Neural crest cell (in vitro differentiated cells): ENCODE measurements around the gene COL20A1. TPM values are rescaled to one million over a fixed set of nuclear protein-coding genes. Genes with fewer than 3 reads are reported as not detected.

ENCODE experiments used
- DNase-seq: peaks from one replicate; pipeline ENCODE4 v3.0.0; 2021; ENCODE audit warnings: low read depth, mixed read lengths, low spot score
- H3K27ac Mint-ChIP-seq: one replicate; pipeline ENCODE4 v1.8.0; 2021; ENCODE audit warnings: mild to moderate bottlenecking, mixed read lengths; ENCODE audit not compliant: unreplicated experiment
- H3K27me3 Mint-ChIP-seq: 2 replicates; pipeline ENCODE4 v1.8.0; 2021; ENCODE audit warnings: low read depth, mild to moderate bottlenecking, mixed read lengths
- H3K36me3 Mint-ChIP-seq: 2 replicates; pipeline ENCODE4 v1.8.0; 2021; ENCODE audit warnings: low read depth, mild to moderate bottlenecking, mixed read lengths
- H3K4me1 Mint-ChIP-seq: 2 replicates; pipeline ENCODE4 v1.8.0; 2021; ENCODE audit warnings: mixed read lengths
- H3K4me3 Mint-ChIP-seq: one replicate; pipeline ENCODE4 v1.8.0; 2021; ENCODE audit warnings: mild to moderate bottlenecking, mixed read lengths
- H3K9me3 Mint-ChIP-seq: 2 replicates; pipeline ENCODE4 v1.8.0; 2021; ENCODE audit warnings: mixed read lengths
- microRNA-seq: library from miRNA; unstranded; fragments of <30 nt; microRNA quantifications from one replicate; pipeline ENCODE4, GENCODE V29; 2020
- total RNA-seq: library from RNA; stranded (reverse); gene quantifications from 2 replicates; pipeline ENCODE4 v1.2.1, GENCODE V29; 2021
- TF ChIP-seq, protein P1 (sequence below): fragments of 200-600 bp; sonication (generic); conservative IDR thresholded peaks from 2 replicates; pipeline ENCODE4 v1.5.0; 2021; ENCODE audit warnings: antibody characterized with exemption, mild to moderate bottlenecking

COL20A1 gene
- total RNA-seq, 1 donor from 2014 or later = 10.2 TPM

DNA sequence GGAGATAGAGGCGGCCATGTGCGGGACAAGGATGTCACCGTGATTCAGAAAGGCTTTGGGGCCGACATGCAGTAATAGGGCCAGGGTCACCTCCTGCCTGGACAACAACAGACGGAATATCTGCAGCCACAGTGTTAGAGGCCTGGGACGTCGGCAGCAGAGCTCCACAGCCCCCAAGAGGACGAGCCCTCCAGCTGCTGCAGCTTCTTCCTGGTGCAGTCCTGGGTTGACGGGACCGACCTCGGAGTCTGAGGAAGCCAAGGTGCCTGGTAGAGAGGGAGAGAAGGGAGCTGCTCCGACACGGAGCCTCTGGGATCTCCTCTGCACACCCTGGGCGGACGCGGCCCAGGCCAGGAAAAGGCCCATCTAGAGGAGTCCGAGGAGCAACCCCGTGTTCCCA is 91.3 kb downstream of the COL20A1 start:
- Mint-ChIP-seq H3K4me1 (peaks cover 3% of the 10 kb centered on the region), H3K9me3 (peaks cover 18% of the 10 kb centered on the region), H3K4me3 (no peak overlapping the region), H3K27ac (no peak overlapping the region), H3K27me3 (peaks cover 6% of the 10 kb centered on the region), H3K36me3 (peaks cover 9% of the 10 kb centered on the region)
- TF ChIP-seq, protein P1, sequence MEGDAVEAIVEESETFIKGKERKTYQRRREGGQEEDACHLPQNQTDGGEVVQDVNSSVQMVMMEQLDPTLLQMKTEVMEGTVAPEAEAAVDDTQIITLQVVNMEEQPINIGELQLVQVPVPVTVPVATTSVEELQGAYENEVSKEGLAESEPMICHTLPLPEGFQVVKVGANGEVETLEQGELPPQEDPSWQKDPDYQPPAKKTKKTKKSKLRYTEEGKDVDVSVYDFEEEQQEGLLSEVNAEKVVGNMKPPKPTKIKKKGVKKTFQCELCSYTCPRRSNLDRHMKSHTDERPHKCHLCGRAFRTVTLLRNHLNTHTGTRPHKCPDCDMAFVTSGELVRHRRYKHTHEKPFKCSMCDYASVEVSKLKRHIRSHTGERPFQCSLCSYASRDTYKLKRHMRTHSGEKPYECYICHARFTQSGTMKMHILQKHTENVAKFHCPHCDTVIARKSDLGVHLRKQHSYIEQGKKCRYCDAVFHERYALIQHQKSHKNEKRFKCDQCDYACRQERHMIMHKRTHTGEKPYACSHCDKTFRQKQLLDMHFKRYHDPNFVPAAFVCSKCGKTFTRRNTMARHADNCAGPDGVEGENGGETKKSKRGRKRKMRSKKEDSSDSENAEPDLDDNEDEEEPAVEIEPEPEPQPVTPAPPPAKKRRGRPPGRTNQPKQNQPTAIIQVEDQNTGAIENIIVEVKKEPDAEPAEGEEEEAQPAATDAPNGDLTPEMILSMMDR = no peak
- DNase-seq = no peak

Small RNA genes lying within 50 kb of the gene (microRNA-seq; reads per million reads assigned to microRNA genes)
- 4.7 reads per million for gene MIR4326

Other genes with a start within 250 kb of the COL20A1 start
- 59.0 and 59.4 TPM in 2 replicates for gene YTHDF1, start 77.1 kb upstream of the COL20A1 start, total RNA-seq
- gene BIRC7, start 57.3 kb upstream of the COL20A1 start, total RNA-seq = 6.1 and 6.9 TPM in 2 replicates
- 42.4 and 44.0 TPM in 2 replicates for gene NKAIN4, start 38.7 kb upstream of the COL20A1 start, total RNA-seq
- 128 and 132 TPM in 2 replicates for gene ARFGAP1, start 20.4 kb upstream of the COL20A1 start, total RNA-seq
- 5.4 and 6.3 TPM in 2 replicates for gene CHRNA4, start 68.2 kb downstream of the COL20A1 start, total RNA-seq
- 143 and 157 TPM in 2 replicates for gene KCNQ2, start 179.5 kb downstream of the COL20A1 start, total RNA-seq
- gene EEF1A2, start 205.9 kb downstream of the COL20A1 start, total RNA-seq = 4.5 and 4.6 TPM in 2 replicates
- 193 and 201 TPM in 2 replicates for gene PPDPF, start 227.6 kb downstream of the COL20A1 start, total RNA-seq
- gene PTK6, start 244.2 kb downstream of the COL20A1 start, total RNA-seq = not detected in 2 replicates